GM18505 (cell line): ENCODE data around the gene BAIAP2.

Experiments
- ATAC-seq: cut with Tn5 transposase; IDR thresholded peaks from one replicate; pipeline ENCODE4 v1.9.1; 2021; ENCODE audit not compliant: unreplicated experiment
- POLR2A ChIP-seq: IDR thresholded peaks from 4 replicates; pipeline ENCODE4 v1.6.1; 2011; ENCODE audit warnings: borderline replicate concordance; ENCODE audit not compliant: insufficient read depth, insufficient read length; ENCODE audit errors: extremely low read depth

Gene BAIAP2

GRCh38 chr17:81123052-81124048 lies 88.4 kb downstream of the BAIAP2 start:
- no peak for ATAC-seq
- TF ChIP-seq POLR2A = no peak

GRCh38 chr17:81124377-81124776 lies 89.4 kb downstream of the BAIAP2 start:
- ATAC-seq = no peak
- no peak for TF ChIP-seq POLR2A

GRCh38 chr17:81125573-81126081 lies 90.7 kb downstream of the BAIAP2 start:
- ATAC-seq = no peak

GRCh38 chr17:81126281-81127132 lies 91.6 kb downstream of the BAIAP2 start:
- ATAC-seq = no peak
- TF ChIP-seq POLR2A = no peak

More at GRCh38 chr17:81125573-81126081, 90.7 kb downstream of the BAIAP2 start:
- no peak for TF ChIP-seq POLR2A

- no peak for TF ChIP-seq POLR2A
- no peak for ATAC-seq
These were observed 92.1 kb downstream of the BAIAP2 start for GRCh38 chr17:81127133-81127455.

- no peak for TF ChIP-seq POLR2A
- ATAC-seq = no peak
These were observed 92.7 kb downstream of the BAIAP2 start for GRCh38 chr17:81127526-81128177.

- no peak for TF ChIP-seq POLR2A
- ATAC-seq = no peak
These were observed 93.4 kb downstream of the BAIAP2 start for GRCh38 chr17:81128338-81128737.

- ATAC-seq = no peak
- TF ChIP-seq POLR2A = no peak
These were observed 93.8 kb downstream of the BAIAP2 start for GRCh38 chr17:81128774-81129173.

- TF ChIP-seq POLR2A = no peak
- ATAC-seq = no peak
These were observed 94.3 kb downstream of the BAIAP2 start for GRCh38 chr17:81129289-81129688.

GRCh38 chr17:81129711-81130367 lies 94.9 kb downstream of the BAIAP2 start:
- TF ChIP-seq POLR2A = no peak
- ATAC-seq = no peak

- TF ChIP-seq POLR2A = no peak
- ATAC-seq = no peak
These were observed 95.7 kb downstream of the BAIAP2 start for GRCh38 chr17:81130385-81131361.
